Astrocyte of the hippocampus (primary cell): Measurements from ENCODE around the gene AXIN2.
A peak's percentile ranks its signal among the peaks of the same experiment; 100 is the strongest.

Experiments
- DNase-seq: peaks from one replicate; pipeline ENCODE4 v3.0.0; 2011; ENCODE audit warnings: low read depth, low spot score

AXIN2 gene

DNA sequence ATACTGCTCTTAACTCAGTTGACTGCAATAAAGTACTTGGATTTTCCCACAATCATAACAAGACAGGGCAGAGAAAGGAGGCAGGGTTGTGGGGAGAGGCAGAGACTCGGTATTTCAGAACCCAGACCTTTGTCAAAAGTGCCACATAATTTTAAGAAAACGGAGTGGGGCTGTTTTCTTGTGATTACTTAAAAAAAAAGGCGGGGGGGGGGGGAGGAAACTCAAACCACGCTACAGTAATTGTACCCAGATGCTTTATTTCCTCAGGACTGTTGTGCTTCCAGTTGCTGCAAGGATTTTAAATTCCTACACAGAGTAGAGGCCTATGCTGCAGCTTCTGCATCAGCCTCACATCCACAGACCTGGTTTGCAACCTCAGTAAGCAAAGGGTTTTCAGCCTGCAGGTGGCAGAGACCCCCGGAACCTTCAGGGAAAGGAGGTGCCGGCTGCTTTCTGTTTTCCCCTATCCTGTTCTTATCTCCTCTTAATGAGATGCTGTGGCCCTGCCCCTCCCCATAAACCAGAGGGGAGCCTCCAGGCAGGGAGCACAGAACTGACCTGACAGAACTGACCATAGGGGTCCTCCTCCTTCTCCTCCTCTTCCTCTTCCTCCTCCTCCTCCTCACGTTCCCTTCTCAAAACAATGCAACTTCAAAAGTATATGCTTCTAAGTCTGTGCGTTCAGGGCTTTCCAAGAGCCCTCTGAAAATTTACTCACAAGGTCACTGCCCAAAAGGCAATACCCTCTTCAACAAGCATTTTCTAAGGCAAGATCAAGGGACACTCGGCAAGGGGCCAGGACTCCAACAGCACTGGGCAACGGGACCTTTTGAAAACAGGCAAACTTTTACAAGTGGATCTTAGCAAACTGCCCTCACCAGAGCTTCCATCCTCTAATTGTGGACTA is 7.5 kb downstream of the AXIN2 start:
- no peak for DNase-seq

GRCh38 chr17:65553009-65553645 is 8.3 kb downstream of the AXIN2 start:
- peak; percentile 64 for DNase-seq

GRCh38 chr17:65552214-65552613 is 9.2 kb downstream of the AXIN2 start:
- no peak for DNase-seq

GRCh38 chr17:65551267-65552040 is 10.0 kb downstream of the AXIN2 start:
- DNase-seq: no peak

DNA sequence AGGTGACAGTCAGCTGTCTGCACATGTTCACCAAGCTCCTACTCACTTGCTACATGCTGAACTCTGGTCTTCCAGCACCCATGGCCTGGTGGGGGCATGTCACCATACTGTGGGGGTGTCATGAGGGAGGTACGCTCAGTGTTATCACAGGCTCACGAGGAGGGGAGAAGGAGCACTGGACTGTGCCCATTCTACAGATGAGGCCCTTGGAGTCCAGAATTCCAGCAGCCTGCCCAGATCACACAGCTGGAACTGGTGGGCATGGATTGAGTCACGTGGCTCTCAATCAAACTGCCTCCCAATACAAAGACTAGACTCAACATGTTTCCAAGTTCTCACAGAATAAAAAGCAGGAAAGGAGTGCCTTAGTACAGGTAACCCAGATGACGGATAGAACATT is 10.7 kb downstream of the AXIN2 start:
- DNase-seq: no peak

DNA sequence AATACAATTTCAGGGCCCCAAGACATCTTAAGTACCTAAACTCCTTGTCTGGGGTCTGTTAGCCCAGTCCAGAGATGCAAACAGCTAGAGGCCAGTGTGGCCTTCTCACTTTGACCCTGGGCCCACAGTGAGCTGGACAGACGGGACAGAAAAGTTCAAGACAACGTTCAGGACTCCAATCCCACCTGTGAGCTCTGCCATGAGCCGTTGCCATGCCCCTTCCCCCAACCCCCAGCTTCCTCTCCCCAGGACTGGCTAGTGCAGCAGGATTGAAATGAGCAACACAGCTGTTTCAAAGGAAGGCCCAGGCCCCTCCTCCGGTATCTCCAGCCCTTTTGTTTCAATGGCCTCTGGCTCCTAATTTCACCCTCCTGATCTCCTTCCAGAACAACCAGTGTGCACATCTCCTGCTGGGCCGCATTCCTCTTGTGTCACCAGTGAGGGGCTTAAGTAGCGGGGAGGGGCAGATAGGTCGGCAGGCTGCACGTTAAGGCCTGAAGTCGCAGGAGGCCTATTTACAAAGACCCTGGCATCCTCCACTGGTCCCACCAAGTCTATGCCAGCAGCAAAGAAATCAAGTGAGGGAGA is 11.3 kb downstream of the AXIN2 start:
- no peak for DNase-seq

DNA sequence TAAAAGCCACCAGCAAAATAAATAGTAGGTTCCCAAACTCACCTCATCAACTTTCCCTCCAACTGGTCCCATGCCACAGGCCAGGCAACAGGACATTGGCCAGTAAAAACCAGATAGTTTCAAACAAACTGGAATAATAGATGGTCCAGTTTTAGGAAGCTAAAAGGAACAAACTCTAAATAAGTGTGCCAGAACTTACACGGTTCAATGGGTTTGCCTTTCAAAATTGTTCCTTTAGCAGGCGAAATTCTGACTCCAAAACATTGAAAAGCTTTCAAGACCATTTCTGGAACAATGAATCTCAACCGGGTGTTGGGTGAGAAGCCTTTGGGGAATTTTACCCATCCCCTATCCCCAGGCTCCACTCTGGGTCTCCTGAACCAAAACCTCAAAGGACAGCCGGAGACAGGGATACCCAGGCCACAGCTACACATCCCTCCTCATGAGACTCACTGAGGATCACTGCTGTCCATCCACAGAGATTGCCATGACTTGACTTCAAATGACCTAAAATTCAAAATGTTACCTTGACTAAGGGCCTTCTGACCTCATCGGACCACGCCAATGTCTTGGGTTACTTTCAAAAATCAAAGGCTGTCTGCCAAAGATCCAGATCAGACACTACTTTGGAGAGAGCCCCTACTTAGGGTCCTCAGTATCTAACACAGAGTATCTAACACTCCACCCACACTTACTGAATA is 13.0 kb downstream of the AXIN2 start:
- no peak for DNase-seq

DNA sequence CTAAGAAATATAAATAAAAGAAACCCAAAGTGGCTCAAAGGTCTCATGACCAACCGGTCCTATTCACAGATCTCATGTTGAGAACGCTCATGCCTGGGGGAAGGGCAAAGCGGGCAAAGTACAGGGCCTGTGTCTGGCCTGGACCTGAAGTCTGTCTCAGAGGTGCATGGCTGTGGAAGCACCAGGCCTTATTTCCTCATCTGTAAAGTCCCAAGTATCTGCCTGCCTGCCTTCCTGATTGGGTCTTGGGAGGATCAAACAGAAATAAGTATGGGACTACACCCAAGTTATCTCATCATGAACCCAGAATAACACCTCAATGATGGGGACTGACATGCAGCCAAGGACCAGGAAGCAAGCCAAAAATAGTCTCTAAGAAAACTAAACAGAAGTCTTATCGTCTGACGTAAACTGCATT is 14.2 kb downstream of the AXIN2 start:
- DNase-seq: peak; percentile 60

- DNase-seq: no peak
Observed at GRCh38 chr17:65546579-65546978, 14.9 kb downstream of the AXIN2 start.

DNA sequence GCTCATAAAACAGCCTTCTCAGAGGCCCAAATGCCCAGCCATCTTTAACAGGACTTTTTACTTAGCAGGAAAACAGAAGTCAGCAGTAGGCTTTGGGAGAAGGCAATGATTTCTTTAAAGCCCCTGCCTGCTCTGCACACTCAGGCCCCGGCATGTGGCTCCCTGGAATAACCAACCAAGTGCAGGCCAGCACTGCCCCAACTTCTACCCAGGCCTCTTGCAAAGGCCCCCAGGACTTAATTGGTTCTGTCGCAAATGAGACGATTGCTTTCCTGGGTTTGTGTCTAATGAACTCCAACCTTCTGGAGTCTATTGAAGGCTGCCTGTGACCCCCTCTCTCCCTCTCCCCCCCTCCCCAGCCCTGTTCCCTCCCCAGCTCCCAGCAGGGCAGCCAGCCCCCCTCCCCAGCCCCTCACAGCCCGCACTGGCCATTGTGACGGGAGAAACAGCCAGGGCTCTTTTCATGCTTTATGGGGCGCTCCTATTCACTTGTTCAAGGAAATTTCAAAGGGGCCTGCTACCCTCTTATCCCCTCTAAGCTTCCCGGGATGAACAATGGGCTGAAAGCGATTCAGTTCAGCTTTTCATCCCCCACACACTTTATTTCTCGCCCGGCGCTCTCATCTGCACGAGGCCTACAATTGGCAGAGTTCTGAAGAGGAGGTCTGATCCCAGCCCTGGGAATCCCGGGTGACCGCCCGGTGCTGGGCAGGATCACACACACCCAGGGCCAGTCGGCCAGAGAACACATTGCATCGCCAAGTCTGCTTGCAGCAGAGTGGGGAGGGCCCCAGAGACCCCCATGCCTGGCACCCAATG is 15.5 kb downstream of the AXIN2 start:
- DNase-seq: no peak

GRCh38 chr17:65544672-65545071 is 16.8 kb downstream of the AXIN2 start:
- no peak for DNase-seq

GRCh38 chr17:65542610-65543009 is 18.8 kb downstream of the AXIN2 start:
- no peak for DNase-seq

GRCh38 chr17:65542067-65542466 is 19.4 kb downstream of the AXIN2 start:
- no peak for DNase-seq

GRCh38 chr17:65541453-65541852 is 20.0 kb downstream of the AXIN2 start:
- DNase-seq: no peak

DNA sequence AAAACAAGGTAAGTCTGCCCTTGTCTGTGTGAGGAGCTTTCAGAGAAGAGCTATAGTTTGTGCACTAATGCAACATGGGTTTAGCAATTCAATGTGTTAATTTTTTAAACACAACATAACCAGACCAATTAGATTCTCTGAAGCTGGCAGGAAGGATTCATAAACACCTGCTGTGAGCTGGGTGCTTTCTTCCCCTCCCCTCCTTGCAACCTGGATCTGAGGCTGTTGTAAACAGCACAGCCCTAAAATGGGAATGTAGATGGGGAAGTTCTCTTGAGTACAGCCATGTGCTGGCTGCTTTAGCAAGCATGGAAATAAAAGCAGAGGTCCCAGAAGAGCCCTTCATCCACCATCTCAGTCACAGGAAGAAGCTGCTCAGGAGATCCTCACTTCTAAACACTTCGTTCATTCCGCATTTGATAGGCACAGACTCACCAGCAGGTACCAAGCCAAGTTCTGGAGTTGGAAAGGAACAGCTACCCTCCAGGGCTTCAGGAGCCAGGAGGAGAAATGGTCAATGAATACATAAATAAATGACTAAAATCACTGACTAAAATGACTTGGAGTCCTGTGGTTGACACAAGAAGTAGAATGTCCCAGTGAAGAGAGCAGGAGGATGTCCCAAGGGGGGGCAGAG is 21.7 kb downstream of the AXIN2 start:
- DNase-seq: no peak

DNA sequence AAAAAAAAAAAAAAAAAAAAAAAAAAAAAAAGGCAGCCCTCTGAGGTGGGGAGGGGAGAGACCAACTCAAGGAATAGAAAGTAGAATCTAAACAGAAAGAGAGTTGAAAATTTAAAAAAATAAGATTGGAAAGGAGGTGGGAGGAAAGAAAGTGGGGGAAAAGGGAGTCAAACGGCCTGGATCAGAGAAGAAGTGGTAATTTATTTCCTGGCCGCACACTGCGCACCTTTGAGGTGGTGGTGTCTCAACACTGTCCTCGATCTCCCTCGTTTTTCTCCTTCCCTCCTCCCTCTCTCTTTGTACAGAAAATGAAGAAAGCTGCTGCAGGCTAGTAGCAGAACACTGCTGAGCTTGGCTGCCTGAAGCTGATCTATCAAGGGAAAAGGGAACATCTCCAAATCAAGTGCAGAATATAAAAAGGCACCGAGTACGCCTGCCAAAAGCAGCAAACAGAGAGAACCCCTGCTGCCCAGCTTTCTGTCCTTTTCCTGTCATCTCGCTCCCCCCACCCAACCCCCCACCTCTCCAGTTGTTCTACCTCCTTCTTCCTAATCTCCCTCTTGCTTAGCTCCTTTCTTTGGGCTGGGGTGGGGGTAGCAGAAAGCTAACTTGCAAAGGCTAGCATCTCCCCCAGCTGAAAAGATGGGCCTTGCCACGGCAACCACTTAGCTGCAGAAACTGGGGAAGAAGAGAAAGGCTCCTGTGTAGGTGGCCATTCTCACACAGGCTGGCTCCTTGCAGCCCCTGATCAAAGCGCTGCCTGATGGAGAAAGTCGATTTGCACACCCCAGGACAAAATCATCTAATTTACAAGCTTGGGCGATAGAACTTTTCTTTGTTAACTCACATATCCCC is 22.5 kb downstream of the AXIN2 start:
- no peak for DNase-seq

DNA sequence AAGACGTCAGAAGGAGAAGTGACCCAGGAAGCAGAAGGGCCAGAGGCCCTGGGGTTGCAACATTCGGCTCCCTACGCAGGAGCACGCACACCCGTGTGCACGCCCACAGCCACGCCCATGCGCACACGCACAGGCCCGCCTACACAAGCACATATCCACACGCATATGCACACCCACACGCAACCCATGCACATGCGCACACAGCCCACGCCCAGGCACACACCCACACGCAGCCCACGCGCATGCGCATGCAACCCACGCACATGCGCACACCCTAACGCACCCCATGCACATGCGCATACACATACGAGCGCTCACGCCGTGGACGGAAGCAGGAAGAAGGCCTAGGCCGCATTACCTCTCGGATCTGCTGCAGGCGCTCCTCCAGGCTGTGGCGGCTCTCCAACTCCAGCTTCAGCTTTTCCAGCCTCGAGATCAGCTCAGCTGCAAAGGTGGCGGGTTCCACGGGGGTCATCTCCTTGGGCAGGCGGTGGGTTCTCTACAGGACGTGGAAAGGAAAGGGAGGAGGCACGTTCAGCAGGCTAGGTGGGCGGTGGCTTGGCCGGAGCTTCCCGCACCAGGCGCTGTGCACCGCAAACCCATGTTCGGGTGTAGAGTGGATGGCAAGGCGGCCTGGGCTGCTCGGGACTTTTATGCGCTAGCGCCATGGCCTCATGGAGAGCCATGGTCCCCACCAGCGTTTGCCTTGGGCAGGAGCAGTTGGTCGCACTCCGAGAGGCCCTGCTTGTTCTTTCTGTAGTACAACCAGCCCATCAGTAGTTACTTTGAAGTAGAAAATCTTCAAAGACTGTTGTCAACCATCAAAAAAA is 23.4 kb downstream of the AXIN2 start:
- no peak for DNase-seq

DNA sequence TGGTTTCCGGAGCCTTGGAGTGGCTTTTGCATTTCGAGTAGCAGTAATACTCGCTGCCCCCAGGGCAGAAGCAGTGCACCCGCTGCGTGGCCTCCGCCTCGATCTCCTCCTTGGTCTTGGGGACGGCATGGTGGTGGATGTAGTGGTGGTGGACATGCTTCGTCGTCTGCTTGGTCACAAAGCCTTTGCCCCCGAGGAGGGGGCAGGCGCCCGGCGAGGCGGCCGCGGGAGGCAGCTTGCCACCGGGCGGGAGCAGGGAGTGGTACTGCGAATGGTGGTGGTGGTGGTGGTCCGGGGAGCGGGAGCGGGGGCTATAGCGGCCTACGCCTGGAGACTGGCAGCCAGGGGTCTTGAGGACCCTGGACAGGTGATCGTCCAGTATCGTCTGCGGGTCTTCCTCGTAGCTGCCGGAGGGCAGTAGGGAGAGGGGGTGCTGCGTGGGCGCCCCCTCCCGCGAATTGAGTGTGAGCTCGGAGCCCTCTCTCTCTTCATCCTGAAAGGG is 24.1 kb downstream of the AXIN2 start:
- no peak for DNase-seq
